GM12891 (cell line): ENCODE data around the gene ALDH1L2.

Experiments used
- DNase-seq: peaks from one replicate; pipeline ENCODE4 v3.0.0; 2011; ENCODE audit warnings: low spot score; ENCODE audit not compliant: insufficient read length
- FAIRE-seq: peaks from 2 replicates; lab custom pipeline; 2011; peaks lifted over from hg19 to GRCh38; lab: Jason Lieb, UNC
- PAX5 ChIP-seq: IDR thresholded peaks from 2 replicates; pipeline ENCODE4 v1.6.1; 2011; ENCODE audit warnings: low read length, moderate library complexity, mild to moderate bottlenecking; ENCODE audit not compliant: insufficient read depth, severe bottlenecking
- POLR2A ChIP-seq: IDR thresholded peaks from 2 replicates; pipeline ENCODE4 v1.6.1; 2011; ENCODE audit warnings: low read depth, low read length, control low read depth
- POLR2AphosphoS5 ChIP-seq: IDR thresholded peaks from 2 replicates; pipeline ENCODE4 v1.6.1; 2011; ENCODE audit warnings: low read depth, low read length, control low read depth
- POU2F2 ChIP-seq: IDR thresholded peaks from 2 replicates; pipeline ENCODE4 v1.6.1; 2011; ENCODE audit warnings: low read depth, mild to moderate bottlenecking, control low read depth, low read length, moderate library complexity
- SPI1 ChIP-seq: IDR thresholded peaks from 2 replicates; pipeline ENCODE4 v1.6.1; 2011; ENCODE audit warnings: low read depth, low read length, control low read depth
- TAF1 ChIP-seq: IDR thresholded peaks from 2 replicates; pipeline ENCODE4 v1.6.1; 2011; ENCODE audit warnings: low read depth, low read length, control low read depth

Gene ALDH1L2

GRCh38 chr12:105018776-105019175 is 65.5 kb downstream of the ALDH1L2 start:
- TF ChIP-seq SPI1 = no peak
- TF ChIP-seq POLR2A = no peak
- no peak for TF ChIP-seq POU2F2
- TF ChIP-seq POLR2AphosphoS5 = no peak
- TF ChIP-seq TAF1 = no peak
- no peak for TF ChIP-seq PAX5
- FAIRE-seq (no peak), DNase-seq (no peak)

GRCh38 chr12:105018012-105018411 is 66.2 kb downstream of the ALDH1L2 start:
- FAIRE-seq (no peak), DNase-seq (no peak)
- TF ChIP-seq SPI1 (no peak), POU2F2 (no peak), POLR2AphosphoS5 (no peak), POLR2A (no peak), PAX5 (no peak), TAF1 (no peak)

GRCh38 chr12:105015543-105015942 is 68.7 kb downstream of the ALDH1L2 start:
- TF ChIP-seq PAX5 (no peak), SPI1 (no peak), POLR2AphosphoS5 (no peak), POU2F2 (no peak), POLR2A (no peak)
- FAIRE-seq (no peak), DNase-seq (no peak)

GRCh38 chr12:105014603-105015002 is 69.7 kb downstream of the ALDH1L2 start:
- FAIRE-seq (no peak), DNase-seq (no peak)
- TF ChIP-seq POLR2AphosphoS5 (no peak), SPI1 (no peak), POLR2A (no peak), POU2F2 (no peak), TAF1 (no peak), PAX5 (no peak)

- no peak for DNase-seq
Observed at GRCh38 chr12:105013892-105014291, 70.4 kb downstream of the ALDH1L2 start.

GRCh38 chr12:105001476-105001875 is 82.8 kb downstream of the ALDH1L2 start:
- FAIRE-seq (no peak), DNase-seq (no peak)
- TF ChIP-seq POLR2A (no peak), SPI1 (no peak), PAX5 (no peak), POU2F2 (no peak), POLR2AphosphoS5 (no peak)

More at GRCh38 chr12:105013892-105014291, 70.4 kb downstream of the ALDH1L2 start:
- peak; percentile 5 for FAIRE-seq
- no peak for TF ChIP-seq SPI1
- no peak for TF ChIP-seq TAF1
- TF ChIP-seq PAX5 = no peak
- no peak for TF ChIP-seq POLR2AphosphoS5
- no peak for TF ChIP-seq POU2F2
- TF ChIP-seq POLR2A = no peak

- DNase-seq (no peak), FAIRE-seq (no peak)
- TF ChIP-seq POU2F2 (no peak), POLR2AphosphoS5 (no peak), TAF1 (no peak)
Observed at GRCh38 chr12:104999347-104999685, 84.9 kb downstream of the ALDH1L2 start.

GRCh38 chr12:104998423-104999346 is 85.6 kb downstream of the ALDH1L2 start:
- DNase-seq = no peak
- no peak for FAIRE-seq
- TF ChIP-seq POU2F2 (no peak), POLR2AphosphoS5 (no peak), SPI1 (no peak)

- FAIRE-seq = no peak
- no peak for DNase-seq
Observed at GRCh38 chr12:104997541-104997940, 86.7 kb downstream of the ALDH1L2 start.

GRCh38 chr12:104994336-104994735 is 89.9 kb downstream of the ALDH1L2 start:
- no peak for TF ChIP-seq TAF1
- no peak for TF ChIP-seq PAX5
- no peak for TF ChIP-seq POLR2A
- no peak for TF ChIP-seq SPI1
- no peak for TF ChIP-seq POU2F2
- TF ChIP-seq POLR2AphosphoS5 = no peak
- no peak for FAIRE-seq
- DNase-seq = no peak

More at GRCh38 chr12:104997541-104997940, 86.7 kb downstream of the ALDH1L2 start:
- TF ChIP-seq PAX5 = no peak
- no peak for TF ChIP-seq POLR2AphosphoS5
- no peak for TF ChIP-seq POLR2A
- TF ChIP-seq POU2F2 = no peak
- no peak for TF ChIP-seq SPI1
- TF ChIP-seq TAF1 = no peak

- DNase-seq (no peak), FAIRE-seq (no peak)
- no peak for TF ChIP-seq POLR2A
- no peak for TF ChIP-seq PAX5
- no peak for TF ChIP-seq POLR2AphosphoS5
- no peak for TF ChIP-seq TAF1
- TF ChIP-seq SPI1 = no peak
- no peak for TF ChIP-seq POU2F2
Observed at GRCh38 chr12:104991565-104992128, 92.6 kb downstream of the ALDH1L2 start.

- DNase-seq = no peak
- TF ChIP-seq POLR2AphosphoS5 = no peak
- TF ChIP-seq PAX5 = no peak
- TF ChIP-seq TAF1 = no peak
- no peak for TF ChIP-seq POLR2A
- TF ChIP-seq SPI1 = no peak
- no peak for TF ChIP-seq POU2F2
- FAIRE-seq = no peak
Observed at GRCh38 chr12:104990950-104991349, 93.3 kb downstream of the ALDH1L2 start.
